Stimulated activated CD8-positive, alpha-beta memory T cell treated with anti-CD3 and anti-CD28 coated beads, Interleukin-15, amount 100 ng/mL, for 4 hours (primary cell): Measurements from ENCODE around the gene CSRP3.
"Not testable (repeated sequence)": the region's sequence is repeated elsewhere in the genome, so short reads cannot be mapped to it uniquely, and the experiment has no call there.

Experiments
- DNase-seq, 2 donors: peaks; one replicate each; pipeline ENCODE4 v3.0.0-alpha.2; 2020; ENCODE audit warnings: low read depth in 2 of 2

Gene CSRP3

DNA sequence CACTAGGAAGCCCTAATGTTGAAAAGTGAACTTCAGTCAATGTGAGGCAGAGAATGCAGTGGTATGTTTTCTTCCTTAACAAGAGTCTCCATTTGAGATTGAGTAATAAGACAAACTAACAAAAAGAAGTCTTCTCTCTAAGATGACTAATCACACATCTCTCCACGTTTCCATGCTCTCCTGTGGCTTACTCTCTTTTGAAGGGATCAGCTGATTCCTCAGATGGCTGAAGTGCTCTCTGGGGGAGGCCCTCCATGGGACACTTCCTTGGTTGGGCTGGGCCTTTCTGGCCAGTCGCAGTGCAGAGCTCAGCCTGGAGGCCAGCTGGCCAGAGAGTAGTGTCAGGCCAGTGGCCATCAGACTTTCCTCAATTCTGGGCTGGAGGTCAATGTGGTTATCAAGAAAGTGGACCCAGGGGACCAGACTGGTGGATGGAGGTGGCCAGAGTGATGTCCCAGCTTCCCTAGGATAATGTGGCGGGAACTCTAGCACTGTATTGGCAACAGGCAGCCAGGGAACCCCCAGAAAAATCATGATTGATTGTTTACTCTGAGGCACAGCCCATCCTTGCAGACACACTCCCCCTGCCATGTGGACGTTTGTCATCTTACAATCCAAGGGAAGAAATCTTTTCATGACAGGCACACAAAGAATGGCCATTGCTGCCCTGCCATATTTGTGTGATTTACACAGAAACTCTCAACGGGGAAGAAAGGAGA, 14.5 kb downstream of the CSRP3 start:
- DNase-seq = no peak

- DNase-seq = no peak
Measured at GRCh38 chr11:19185516-19186052, 16.2 kb downstream of the CSRP3 start.

DNA sequence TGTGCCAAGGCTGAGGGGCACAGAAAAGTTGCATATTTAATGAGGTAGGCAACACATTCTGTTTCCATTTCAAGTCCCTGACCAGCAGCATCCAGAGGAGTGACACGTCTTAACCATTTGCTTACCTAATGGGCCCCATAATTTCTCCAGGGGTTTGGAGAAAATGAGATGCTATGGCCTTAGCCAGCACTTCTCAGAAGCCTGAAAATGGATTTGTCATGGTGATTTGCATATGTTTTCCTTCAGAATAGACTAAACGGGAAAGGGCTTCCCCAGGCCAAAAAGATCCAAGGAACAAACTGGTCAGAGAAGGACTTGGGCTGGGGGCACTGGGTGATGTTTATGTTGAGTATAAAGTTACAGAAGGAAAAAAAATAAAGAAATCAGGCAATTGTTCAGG, 16.7 kb downstream of the CSRP3 start:
- no peak for DNase-seq

DNA sequence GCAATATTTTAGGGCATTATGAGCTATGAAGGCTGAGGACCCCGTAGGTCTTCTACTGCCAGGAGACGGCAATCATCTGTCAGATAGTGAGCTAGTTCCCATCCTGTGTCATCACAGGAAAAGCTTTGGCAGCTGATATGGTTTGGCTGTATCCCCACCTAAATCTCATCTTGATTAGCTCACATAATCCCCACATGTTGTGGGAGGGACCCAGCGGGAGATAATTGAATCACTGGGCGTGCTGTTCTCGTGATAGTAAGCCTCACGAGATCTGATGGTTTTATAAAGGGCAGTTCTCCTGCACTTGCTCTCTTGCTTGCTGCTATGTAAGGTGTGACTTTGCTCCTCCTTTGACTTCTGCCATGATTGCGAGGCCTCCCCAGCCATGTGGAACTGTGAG, 18.1 kb downstream of the CSRP3 start:
- no peak for DNase-seq

DNA sequence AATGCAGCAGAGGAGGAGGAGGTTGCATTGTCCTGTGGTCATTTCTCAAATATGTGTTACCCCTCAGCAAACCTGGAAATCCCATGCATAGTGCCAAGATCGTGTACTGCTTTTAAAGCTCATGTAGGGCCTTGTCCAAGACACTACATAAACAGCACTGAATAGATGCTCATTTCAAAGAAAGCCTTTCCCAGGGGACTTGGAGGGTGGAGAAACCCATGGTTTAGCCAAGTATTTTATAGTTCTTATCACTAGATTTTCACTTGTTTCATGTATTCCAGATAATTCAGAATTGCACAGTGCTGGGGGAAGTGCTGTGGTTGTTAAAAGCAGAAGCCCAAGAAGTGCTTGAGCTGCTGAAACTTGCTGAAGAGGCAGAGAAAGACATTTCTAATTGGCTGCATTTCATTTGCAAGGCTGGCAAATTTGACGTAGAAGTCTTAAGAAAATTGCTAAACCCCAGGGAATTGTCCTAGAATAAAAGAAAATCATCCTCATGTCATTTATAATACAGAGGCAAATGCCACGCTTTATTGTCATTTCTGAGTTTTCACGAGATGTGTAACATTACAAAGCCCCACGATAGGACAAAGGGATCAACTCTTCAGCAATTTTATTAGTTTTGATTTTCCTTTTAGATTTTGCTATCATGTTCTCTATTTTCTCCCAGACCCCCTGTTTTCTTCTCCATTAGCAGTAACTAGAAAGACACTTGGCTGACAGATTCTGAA, 20.1 kb downstream of the CSRP3 start:
- DNase-seq = no peak

DNA sequence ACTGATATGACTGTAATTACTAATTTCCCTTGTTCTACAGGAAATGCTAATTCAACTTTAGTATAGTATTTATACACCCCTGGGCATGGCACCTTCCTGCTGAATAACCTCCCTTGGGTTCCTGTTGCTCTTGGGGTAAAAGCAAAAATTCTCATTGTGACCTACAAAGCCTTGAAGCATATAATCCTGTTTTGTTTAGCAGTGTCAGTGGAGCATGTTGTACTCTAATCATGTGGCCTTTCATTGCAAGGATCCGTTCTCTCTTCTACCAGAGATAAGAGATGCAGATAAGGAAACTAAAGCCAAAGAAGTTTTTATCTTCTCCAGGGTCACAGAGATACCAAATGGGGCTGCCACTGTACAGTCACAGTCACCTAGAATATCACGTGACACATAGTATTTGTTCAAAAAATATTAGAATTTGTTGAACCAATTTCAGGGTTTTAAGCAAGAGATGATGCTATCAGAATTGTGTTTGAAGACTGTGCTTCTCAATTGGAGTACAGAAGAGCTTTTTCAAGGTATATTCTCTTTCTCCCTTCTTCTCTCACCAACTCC, 25.1 kb downstream of the CSRP3 start:
- DNase-seq = no peak

DNA sequence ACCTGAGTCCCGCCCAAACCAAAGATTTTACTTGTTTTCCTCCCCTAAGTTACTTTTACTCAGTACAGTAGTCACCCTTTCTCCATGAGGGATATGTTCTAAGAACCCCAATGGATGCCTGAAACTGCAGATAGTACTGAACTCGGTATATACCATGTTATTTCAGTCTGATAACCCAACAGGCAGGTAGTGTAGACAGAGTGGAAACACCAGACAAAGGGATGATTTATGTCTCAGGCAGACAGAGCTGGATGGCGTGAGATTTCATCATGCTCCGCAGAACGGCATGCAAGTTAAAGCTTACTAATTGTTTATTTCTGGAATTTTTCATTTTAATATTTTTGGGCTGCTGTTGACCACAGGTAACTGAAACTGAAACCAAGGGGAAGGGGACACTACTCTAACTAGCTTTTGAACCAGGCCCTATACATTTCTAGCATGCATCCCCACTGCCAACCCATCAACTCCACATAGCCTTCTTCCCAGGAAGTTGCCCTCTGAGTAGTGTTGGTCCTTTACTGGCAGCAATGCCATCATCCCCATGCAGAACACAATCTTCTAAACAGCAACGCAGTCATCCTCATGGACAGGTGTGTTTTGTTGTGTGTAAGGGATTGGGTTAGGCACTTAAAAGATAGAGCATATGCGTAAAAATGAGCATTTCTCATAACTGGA, 27.7 kb downstream of the CSRP3 start:
- no peak for DNase-seq

DNA sequence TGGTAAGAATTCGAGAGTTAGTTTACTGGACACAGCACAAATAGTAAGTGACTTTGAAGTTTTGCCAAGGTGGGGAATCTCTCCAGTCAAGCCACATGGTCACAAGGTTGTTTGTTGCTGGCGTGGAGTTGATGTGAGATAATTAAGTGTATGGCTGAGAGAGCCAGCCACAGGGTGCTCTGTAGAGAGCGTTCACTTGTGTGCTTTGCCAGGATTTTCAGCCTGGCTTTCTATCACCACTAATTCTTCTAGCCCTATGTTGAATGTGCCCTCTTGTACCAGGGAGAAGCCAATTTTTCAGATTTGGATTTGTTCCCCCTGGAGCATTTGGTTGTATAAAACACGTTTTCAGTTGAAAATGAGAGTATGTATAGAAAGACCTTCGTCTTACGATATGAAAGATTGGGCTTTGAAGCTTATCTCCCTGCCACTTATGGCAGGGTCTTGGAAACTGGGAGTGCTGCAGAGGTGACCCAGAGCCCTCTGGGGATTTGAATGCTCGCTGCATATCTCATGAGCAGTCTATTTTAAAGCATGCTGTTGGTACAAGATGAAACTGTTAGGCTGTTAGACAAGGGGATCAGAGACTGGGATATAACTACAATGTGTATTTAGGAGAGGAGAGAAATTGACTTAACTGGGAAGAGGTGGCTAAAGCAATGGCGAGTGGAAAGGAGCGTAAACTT, 28.6 kb downstream of the CSRP3 start:
- no peak for DNase-seq

DNA sequence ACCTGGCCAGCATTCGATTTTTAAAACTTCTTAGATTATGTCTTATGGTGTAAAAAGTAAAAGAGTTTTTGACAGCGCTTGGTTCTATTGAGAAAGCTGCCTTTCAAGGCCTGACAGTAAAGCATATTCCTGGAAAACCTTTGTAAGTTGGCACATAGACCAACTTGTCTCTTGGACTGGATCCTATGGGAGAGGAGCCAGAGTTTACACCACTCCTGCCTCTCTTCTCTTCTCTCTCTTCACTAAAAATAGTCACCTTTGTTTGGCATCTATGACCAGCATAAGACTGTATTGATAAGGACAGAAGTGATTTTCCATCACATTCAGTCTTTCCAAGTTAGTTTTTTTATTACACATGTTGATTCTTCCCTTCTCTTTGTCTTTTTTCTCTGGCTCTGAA, 33.7 kb downstream of the CSRP3 start:
- no peak for DNase-seq

DNA sequence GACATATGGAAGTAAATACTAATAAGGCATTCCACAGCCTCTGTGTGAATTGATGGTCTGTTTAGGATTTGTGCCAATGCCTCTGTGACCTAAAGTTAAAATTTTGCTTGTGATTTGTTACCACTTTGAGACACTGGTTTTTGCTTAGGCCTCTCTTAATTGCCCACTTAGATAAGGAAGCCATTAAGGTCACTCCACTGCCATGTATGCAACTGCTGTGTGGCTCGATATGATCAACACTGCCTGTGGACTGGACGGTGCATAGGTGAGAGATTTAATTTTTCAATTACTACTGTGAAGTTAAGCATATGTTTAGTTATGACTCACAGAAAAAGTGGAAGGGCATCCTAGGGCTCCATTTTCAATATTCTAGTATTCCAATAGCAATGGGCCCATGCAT, 36.9 kb downstream of the CSRP3 start:
- DNase-seq = no peak

- DNase-seq = no peak
Measured at GRCh38 chr11:19164230-19164855, 37.4 kb downstream of the CSRP3 start.

GRCh38 chr11:19163617-19164016, 38.2 kb downstream of the CSRP3 start:
- no peak for DNase-seq

DNA sequence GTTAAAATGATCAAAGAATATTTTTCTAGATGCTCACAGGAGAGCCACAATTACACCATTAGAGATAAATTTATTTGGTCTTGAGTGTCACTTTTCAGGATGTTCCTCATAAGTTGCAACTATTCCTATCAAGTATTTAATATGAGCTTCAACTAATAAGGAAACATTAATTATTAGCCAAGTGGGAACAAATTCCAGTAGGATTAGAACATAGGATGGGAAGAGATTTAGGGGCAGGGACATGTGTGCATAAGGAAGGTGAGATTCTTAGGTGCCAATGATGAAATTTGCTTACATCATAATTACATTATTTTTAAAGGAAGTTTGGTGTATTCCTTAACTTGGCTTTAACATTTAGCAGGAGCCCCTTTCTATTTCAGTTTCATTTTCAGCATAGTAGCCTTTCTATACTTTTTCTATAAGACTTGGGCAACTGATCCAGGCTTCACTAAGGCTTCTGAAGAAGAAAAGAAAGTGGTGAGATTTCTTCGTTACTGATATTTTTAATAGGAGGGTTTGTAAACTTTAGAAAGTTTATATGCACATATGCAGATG, 38.8 kb downstream of the CSRP3 start:
- DNase-seq = no peak

DNA sequence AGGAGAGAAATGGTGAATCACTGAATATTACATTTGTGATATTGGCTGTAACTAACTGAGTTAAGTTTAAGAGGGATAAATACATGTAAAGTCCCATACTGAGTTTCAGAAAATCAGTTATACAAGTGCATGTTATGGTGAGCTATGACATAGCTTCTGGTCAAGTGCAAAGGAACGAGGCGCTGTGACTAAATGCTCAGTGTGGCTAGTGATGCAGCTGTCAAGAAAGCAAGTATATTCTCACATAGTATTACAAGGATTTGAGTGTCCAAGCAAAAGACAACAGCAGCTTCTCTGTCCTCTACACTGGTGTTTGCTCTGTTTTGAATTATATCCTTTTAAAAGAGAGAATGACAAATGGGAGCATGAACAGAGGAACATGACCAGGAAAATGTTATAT, 40.1 kb downstream of the CSRP3 start:
- no peak for DNase-seq

- DNase-seq = no peak
Measured at GRCh38 chr11:19160847-19161246, 40.9 kb downstream of the CSRP3 start.

DNA sequence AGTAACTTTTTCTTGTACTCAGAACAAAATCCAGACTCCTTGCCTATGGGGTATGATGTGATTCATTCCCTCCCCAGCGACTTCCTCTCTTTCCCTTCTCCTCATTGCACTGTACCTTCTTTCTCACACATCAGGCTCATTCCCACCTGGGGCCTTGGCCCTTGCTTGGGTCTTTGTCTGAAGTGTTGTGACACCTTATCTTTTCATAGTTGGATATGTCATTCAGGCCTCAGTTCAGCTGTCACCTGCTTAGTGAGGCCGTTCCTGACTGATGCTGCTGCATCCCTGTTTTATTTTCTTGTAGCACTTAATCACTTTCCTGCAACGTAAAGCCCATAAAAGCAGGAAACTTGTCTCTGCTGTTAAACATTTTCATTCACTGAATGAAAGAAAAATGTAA, 44.9 kb downstream of the CSRP3 start:
- DNase-seq = no peak

DNA sequence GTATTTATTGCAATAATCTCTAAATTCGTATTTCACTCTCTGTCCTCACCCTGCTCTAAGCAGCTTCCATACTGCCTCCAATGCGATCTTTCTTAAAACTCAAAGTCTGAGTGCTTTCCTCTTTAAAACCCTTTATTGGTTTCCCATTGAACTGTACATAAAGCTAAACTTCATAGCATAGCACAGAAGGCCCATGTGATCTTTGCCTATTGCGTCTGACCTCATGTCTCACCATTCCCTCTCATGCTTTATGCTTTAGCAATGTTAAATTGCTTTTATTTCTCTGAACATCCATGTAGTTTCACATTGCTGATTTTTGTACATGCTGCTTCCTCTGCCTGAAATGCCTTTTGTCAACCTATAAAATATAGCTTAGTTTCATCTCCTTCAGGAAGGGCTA, 56.5 kb downstream of the CSRP3 start:
- no peak for DNase-seq

DNA sequence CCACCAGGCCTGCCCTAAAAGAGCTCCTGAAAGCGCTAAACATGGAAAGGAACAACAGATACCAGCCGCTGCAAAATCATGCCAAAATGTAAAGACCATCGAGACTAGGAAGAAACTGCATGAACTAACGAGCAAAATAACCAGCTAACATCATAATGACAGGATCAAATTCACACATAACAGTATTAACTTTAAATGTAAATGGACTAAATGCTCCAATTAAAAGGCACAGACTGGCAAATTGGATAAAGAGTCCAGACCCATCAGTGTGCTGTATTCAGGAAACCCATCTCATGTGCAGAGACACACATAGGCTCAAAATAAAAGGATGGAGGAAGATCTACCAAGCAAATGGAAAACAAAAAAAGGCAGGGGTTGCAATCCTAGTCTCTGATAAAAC, 64.9 kb downstream of the CSRP3 start:
- not testable (repeated sequence) for DNase-seq

- no peak for DNase-seq
Measured at GRCh38 chr11:19134004-19134403, 67.8 kb downstream of the CSRP3 start.
